ENCODE measurements around the gene NMNAT2.

GRCh38 chr1:183240526-183240825, 177.7 kb downstream of the NMNAT2 start:
- TF ChIP-seq CTCF (IDR thresholded peaks at IDR 0.05 in 2 of 3, conservative IDR thresholded peaks at IDR 0.05 in 1 of 3; ENCODE audit: control insufficient read depth in 2 of 3, extremely low read depth in 1 of 3, insufficient read depth in 1 of 3, low read depth in 3 of 3, low read length in 3 of 3) (no peak), POLR2A (IDR thresholded peaks at IDR 0.05; ENCODE audit: low read depth, low read length) (no peak), FOXK2 (IDR thresholded peaks at IDR 0.05) (no peak), HSF1 (IDR thresholded peaks at IDR 0.05; ENCODE audit: low read depth, low read length) (no peak), EZH2 (IDR thresholded peaks at IDR 0.05; ENCODE audit: borderline replicate concordance, control insufficient read depth, low read depth, low read length) (no peak), POLR2AphosphoS5 (IDR thresholded peaks at IDR 0.05; ENCODE audit: low read length) (no peak), NR2C2 (IDR thresholded peaks at IDR 0.05; ENCODE audit: borderline replicate concordance, control insufficient read depth, insufficient read length, low read depth) (no peak)

Data from GM12878 (cell line).